Neuronal stem cell (in vitro differentiated cells): ENCODE measurements around the gene TAPT1.

Experiments
- DNase-seq: peaks from one replicate; pipeline ENCODE4 v3.0.0-alpha.2; 2013; ENCODE audit warnings: low spot score
- H2AFZ ChIP-seq: one replicate; pipeline ENCODE4 v1.6.1; 2013; ENCODE audit warnings: mild to moderate bottlenecking, low read length, inconsistent platforms
- H2AK5ac ChIP-seq: 2 replicates; pipeline ENCODE4 v1.6.1; 2013; ENCODE audit warnings: low read depth, mild to moderate bottlenecking, inconsistent platforms, low read length, moderate library complexity, mixed read lengths
- H2BK120ac ChIP-seq: 2 replicates; pipeline ENCODE4 v1.6.1; 2013; ENCODE audit warnings: low read depth, mild to moderate bottlenecking, inconsistent platforms, low read length, moderate library complexity, mixed read lengths
- H2BK12ac ChIP-seq: one replicate; pipeline ENCODE4 v1.6.1; 2013; ENCODE audit warnings: low read length, inconsistent platforms
- H2BK15ac ChIP-seq: 2 replicates; pipeline ENCODE4 v1.6.1; 2013; ENCODE audit warnings: mild to moderate bottlenecking, low read length, inconsistent platforms, mixed read lengths
- H2BK5ac ChIP-seq: one replicate; pipeline ENCODE4 v1.6.1; 2013; ENCODE audit warnings: inconsistent platforms, mild to moderate bottlenecking, low read length, moderate library complexity
- H3K14ac ChIP-seq: one replicate; pipeline ENCODE4 v1.6.1; 2013; ENCODE audit warnings: low read length, inconsistent platforms
- H3K18ac ChIP-seq: 2 replicates; pipeline ENCODE4 v1.6.1; 2013; ENCODE audit warnings: low read length, inconsistent platforms
- H3K23ac ChIP-seq: 2 replicates; pipeline ENCODE4 v1.6.1; 2013; ENCODE audit warnings: low read depth, mild to moderate bottlenecking, mixed read lengths, low read length, inconsistent platforms; ENCODE audit not compliant: poor library complexity
- H3K27ac ChIP-seq: replicated peaks from 3 replicates; pipeline ENCODE4 v1.5.1; 2013; ENCODE audit warnings: low read length, inconsistent platforms
- H3K27me3 ChIP-seq, 3 experiments: 2 replicates each; pipeline ENCODE4 v1.6.1; 2013; ENCODE audit warnings: low read length in 3 of 3, mild to moderate bottlenecking in 2 of 3, inconsistent platforms in 1 of 3, low read depth in 1 of 3, mixed read lengths in 1 of 3, moderate library complexity in 1 of 3; ENCODE audit not compliant: control insufficient read depth in 3 of 3, insufficient read depth in 3 of 3
- H3K36me3 ChIP-seq, 2 donors: replicated peaks in 1 of 2; 2 replicates each; pipeline ENCODE4 v1.6.1; 2013; ENCODE audit warnings: low read length in 2 of 2; ENCODE audit not compliant: control insufficient read depth in 2 of 2, insufficient read depth in 2 of 2
- H3K4ac ChIP-seq: 2 replicates; pipeline ENCODE4 v1.6.1; 2013; ENCODE audit warnings: inconsistent platforms, mild to moderate bottlenecking, low read length, moderate library complexity
- H3K4me1 ChIP-seq, 2 donors: 1 replicate in 1 of 2; 2 replicates in 1 of 2; pipeline ENCODE4 v1.6.1; 2013; ENCODE audit warnings: low read length in 2 of 2, low read depth in 1 of 2; ENCODE audit not compliant: control insufficient read depth in 2 of 2, insufficient read depth in 1 of 2
- H3K4me2 ChIP-seq: one replicate; pipeline ENCODE4 v1.6.1; 2013; ENCODE audit warnings: mild to moderate bottlenecking, low read length, inconsistent platforms; ENCODE audit not compliant: insufficient read depth, poor library complexity, severe bottlenecking
- H3K4me3 ChIP-seq, 2 donors: 2 replicates each; pipeline ENCODE4 v1.5.1; 2013; ENCODE audit warnings: low read length in 2 of 2, mild to moderate bottlenecking in 2 of 2, inconsistent platforms in 1 of 2, moderate library complexity in 1 of 2
- H3K79me1 ChIP-seq: one replicate; pipeline ENCODE4 v1.6.1; 2013; ENCODE audit warnings: low read depth, mild to moderate bottlenecking, inconsistent platforms, low read length, moderate library complexity
- H3K9ac ChIP-seq: one replicate; pipeline ENCODE4 v1.6.1; 2013; ENCODE audit warnings: mild to moderate bottlenecking, low read depth, low read length, inconsistent platforms; ENCODE audit not compliant: poor library complexity
- H3K9me3 ChIP-seq, 2 donors: replicated peaks in 1 of 2; 2 replicates each; pipeline versions ENCODE3 to v1.6.1; 2013; ENCODE audit warnings: low read length in 2 of 2, mild to moderate bottlenecking in 2 of 2, inconsistent platforms in 1 of 2, low read depth in 1 of 2, mixed read lengths in 1 of 2, moderate library complexity in 1 of 2; ENCODE audit not compliant: control insufficient read depth in 2 of 2, insufficient read depth in 1 of 2
- H4K8ac ChIP-seq: one replicate; pipeline ENCODE4 v1.6.1; 2013; ENCODE audit warnings: low read depth, mild to moderate bottlenecking, inconsistent platforms, low read length, moderate library complexity
- H4K91ac ChIP-seq: one replicate; pipeline ENCODE4 v1.6.1; 2013; ENCODE audit warnings: low read length, low read depth, mild to moderate bottlenecking, inconsistent platforms; ENCODE audit not compliant: poor library complexity
- WGBS, 2 donors: extraction: QIAGEN DNeasy Blood & Tissue Kit; methylation state at CpG; one replicate each; pipeline ENCODE4 v1.1.7; 2013; ENCODE audit warnings: missing lambda C conversion rate in 2 of 2, mixed read lengths in 1 of 2; ENCODE audit not compliant: insufficient read length in 2 of 2, insufficient replicate concordance in 1 of 2; ENCODE audit errors: extremely low coverage in 2 of 2; 5-methylcytosine and 5-hydroxymethylcytosine counted together

Gene TAPT1

GRCh38 chr4:16119981-16120380, 106.3 kb downstream of the TAPT1 start:
- H3K9ac ChIP-seq, result no peak overlapping the region
- H4K91ac ChIP-seq, result no peak overlapping the region
- H3K4me2 ChIP-seq, result no peak overlapping the region
- H3K23ac ChIP-seq, result no peak overlapping the region
- H3K18ac ChIP-seq, result no peak overlapping the region
- no peaks in the 10 kb centered on the region for H3K36me3 ChIP-seq
- no peaks in the 10 kb centered on the region for H3K79me1 ChIP-seq
- no peak for DNase-seq
- peaks cover 0 to 13% (median 0%) of the 10 kb centered on the region in 3 experiments for H3K27me3 ChIP-seq
- no peak overlapping the region for H2BK12ac ChIP-seq
- H4K8ac ChIP-seq, result no peak overlapping the region
- H2BK15ac ChIP-seq, result no peak overlapping the region
- H2BK120ac ChIP-seq, result no peak overlapping the region
- no peak overlapping the region for H3K4ac ChIP-seq
- no peaks in the 10 kb centered on the region for H3K9me3 ChIP-seq
- no peak overlapping the region for H3K4me3 ChIP-seq
- no peak overlapping the region for H2BK5ac ChIP-seq
- no peak overlapping the region for H3K14ac ChIP-seq
- H2AK5ac ChIP-seq, result no peak overlapping the region
- WGBS, 2 donors, result no CpG with 5 or more reads among the region's 4 CpGs
- peak overlapping the region; percentile 86 for H2AFZ ChIP-seq
- H3K27ac ChIP-seq, result no peak overlapping the region
- H3K4me1 ChIP-seq, result peaks cover 0 to 3% of the 10 kb centered on the region in 2 donors

GRCh38 chr4:16118090-16118489, 108.2 kb downstream of the TAPT1 start:
- DNase-seq, result no peak
- WGBS, 2 donors, result no CpG with 5 or more reads among the region's 2 CpGs
- no peaks in the 10 kb centered on the region for H3K36me3 ChIP-seq

GRCh38 chr4:16117164-16117563, 109.1 kb downstream of the TAPT1 start:
- H3K23ac ChIP-seq, result no peak overlapping the region
- no peak overlapping the region for H3K18ac ChIP-seq
- DNase-seq, result no peak
- H4K8ac ChIP-seq, result no peak overlapping the region
- H3K27ac ChIP-seq, result no peak overlapping the region
- no peaks in the 10 kb centered on the region for H3K9me3 ChIP-seq
- H2BK12ac ChIP-seq, result no peak overlapping the region
- H2BK5ac ChIP-seq, result no peak overlapping the region
- H3K4ac ChIP-seq, result no peak overlapping the region
- H2BK15ac ChIP-seq, result no peak overlapping the region
- peaks cover 0 to 9% (median 0%) of the 10 kb centered on the region in 3 experiments for H3K27me3 ChIP-seq
- H3K79me1 ChIP-seq, result no peaks in the 10 kb centered on the region
- no peak overlapping the region for H4K91ac ChIP-seq
- no peak overlapping the region for H2BK120ac ChIP-seq
- peaks cover 0 to 1% of the 10 kb centered on the region in 2 donors for H3K4me1 ChIP-seq
- no peak overlapping the region for H2AFZ ChIP-seq
- no peak overlapping the region for H3K14ac ChIP-seq
- no peak overlapping the region for H3K4me3 ChIP-seq
- no CpG with 5 or more reads among the region's 5 CpGs for WGBS, 2 donors
- no peak overlapping the region for H2AK5ac ChIP-seq
- no peak overlapping the region for H3K4me2 ChIP-seq
- H3K9ac ChIP-seq, result no peak overlapping the region
- H3K36me3 ChIP-seq, result no peaks in the 10 kb centered on the region

More at GRCh38 chr4:16118090-16118489, 108.2 kb downstream of the TAPT1 start:
- Histone ChIP-seq H2AK5ac (no peak overlapping the region), H2BK5ac (no peak overlapping the region), H2BK15ac (no peak overlapping the region), H3K4ac (no peak overlapping the region), H3K27me3 (peaks cover 0 to 11% (median 0%) of the 10 kb centered on the region in 3 experiments), H4K91ac (no peak overlapping the region), H3K27ac (no peak overlapping the region), H2BK120ac (no peak overlapping the region), H3K4me3 (no peak overlapping the region), H3K9me3 (no peaks in the 10 kb centered on the region), H3K79me1 (no peaks in the 10 kb centered on the region), H2BK12ac (no peak overlapping the region), H3K23ac (no peak overlapping the region), H3K4me2 (no peak overlapping the region), H4K8ac (no peak overlapping the region), H3K9ac (no peak overlapping the region), H3K4me1 (peaks cover 0 to 1% of the 10 kb centered on the region in 2 donors), H2AFZ (no peak overlapping the region), H3K18ac (no peak overlapping the region), H3K14ac (no peak overlapping the region)

- no peak overlapping the region for H3K18ac ChIP-seq
- no peak overlapping the region for H2BK5ac ChIP-seq
- H2BK15ac ChIP-seq, result no peak overlapping the region
- H3K23ac ChIP-seq, result no peak overlapping the region
- H3K4me3 ChIP-seq, result no peak overlapping the region
- peaks cover 0 to 15% (median 0%) of the 10 kb centered on the region in 3 experiments for H3K27me3 ChIP-seq
- peaks cover 0 to 1% of the 10 kb centered on the region in 2 donors for H3K4me1 ChIP-seq
- no peaks in the 10 kb centered on the region for H3K79me1 ChIP-seq
- no peak overlapping the region for H2BK12ac ChIP-seq
- no peaks in the 10 kb centered on the region for H3K36me3 ChIP-seq
- H2AK5ac ChIP-seq, result peak overlapping the region; percentile 27
- no peak overlapping the region for H3K27ac ChIP-seq
- H3K4ac ChIP-seq, result no peak overlapping the region
- no peak overlapping the region for H3K14ac ChIP-seq
- H3K9ac ChIP-seq, result no peak overlapping the region
- no peak for DNase-seq
- H2AFZ ChIP-seq, result no peak overlapping the region
- WGBS, 2 donors, result no CpG with 5 or more reads among the region's 3 CpGs
- no peak overlapping the region for H4K8ac ChIP-seq
- no peak overlapping the region for H3K4me2 ChIP-seq
- H3K9me3 ChIP-seq, result no peaks in the 10 kb centered on the region
- no peak overlapping the region for H4K91ac ChIP-seq
- H2BK120ac ChIP-seq, result no peak overlapping the region
Measured at GRCh38 chr4:16116493-16116990, 109.7 kb downstream of the TAPT1 start.
